ENCODE measurements around the gene KCNH1. TPM values are rescaled to one million over a fixed set of nuclear protein-coding genes. Genes with fewer than 3 reads are reported as not detected.

Gene KCNH1
- polyA plus RNA-seq, 2 of the 4 experiments (the other 2 are of a cell fraction), result 5.1 to 7.9 TPM

GRCh38 chr1:210920258-210920657 lies 213.7 kb downstream of the KCNH1 start:
- Histone ChIP-seq H3K9me3 (no peaks in the 10 kb centered on the region), H3K4me1 (peaks cover 8% of the 10 kb centered on the region; the same call in 2 of the 3 replicates), H3K4me2 (no peak overlapping the region), H3K4me3 (no peak overlapping the region), H3K27ac (no peak overlapping the region)
- no peak for DNase-seq (ENCODE audit: low read depth in 1 of 2, low spot score in 1 of 2)
- TF ChIP-seq USF2 (IDR thresholded peaks at IDR 0.05) (no peak), CEBPB (IDR thresholded peaks at IDR 0.05) (peak; percentile 76 to 85; a peak in 3 of 4 replicates)
- ChIA-PET CTCF (interaction anchor here (1.4 kb wide), 1 partner anchor 213 kb away, joined by 3 read pairs; no protein-coding TSS in a partner anchor), POLR2A (no interaction called here)
- no peak for FAIRE-seq
- no peak for ATAC-seq

DNA sequence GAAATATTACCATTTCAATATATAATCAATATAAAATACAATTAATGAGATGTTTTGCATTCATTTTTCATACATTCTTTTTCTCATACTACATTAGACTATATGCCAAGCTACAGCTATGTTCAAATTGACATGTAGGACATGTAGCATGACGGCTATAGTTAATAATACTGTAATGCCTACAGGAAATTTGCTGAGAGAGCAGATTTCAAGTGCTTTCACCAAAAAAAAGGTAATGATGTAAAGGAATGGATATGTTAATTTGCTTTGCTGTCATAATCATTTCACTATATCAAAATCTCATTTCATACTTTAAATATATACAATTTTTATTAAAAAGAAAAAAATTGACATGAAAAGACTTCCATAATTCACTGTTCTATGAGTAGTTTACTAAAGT lies 215.1 kb downstream of the KCNH1 start:
- ATAC-seq, result no peak
- POLR2A ChIA-PET, result no interaction called here

GRCh38 chr1:210917560-210918169 lies 216.3 kb downstream of the KCNH1 start:
- WGBS (ENCODE audit: missing lambda C conversion rate), result 70% methylated on average over 4 of the region's 4 CpGs
- no peak overlapping the region for H3K4me3 ChIP-seq
- H3K27ac ChIP-seq, result no peak overlapping the region
- no peak for ATAC-seq
- no peak for FAIRE-seq
- TF ChIP-seq, protein P1, sequence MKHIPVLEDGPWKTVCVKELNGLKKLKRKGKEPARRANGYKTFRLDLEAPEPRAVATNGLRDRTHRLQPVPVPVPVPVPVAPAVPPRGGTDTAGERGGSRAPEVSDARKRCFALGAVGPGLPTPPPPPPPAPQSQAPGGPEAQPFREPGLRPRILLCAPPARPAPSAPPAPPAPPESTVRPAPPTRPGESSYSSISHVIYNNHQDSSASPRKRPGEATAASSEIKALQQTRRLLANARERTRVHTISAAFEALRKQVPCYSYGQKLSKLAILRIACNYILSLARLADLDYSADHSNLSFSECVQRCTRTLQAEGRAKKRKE (CRISPR knock-in tag; IDR thresholded peaks at IDR 0.05; ENCODE audit: low read depth), result no peak
- TF ChIP-seq ZC3H11A (IDR thresholded peaks at IDR 0.05), result no peak
- TF ChIP-seq CEBPB (IDR thresholded peaks at IDR 0.05), result no peak
- TF ChIP-seq NPAS2 (CRISPR knock-in tag; IDR thresholded peaks at IDR 0.05; ENCODE audit: borderline replicate concordance), result no peak
- TF ChIP-seq CBX2 (IDR thresholded peaks at IDR 0.05; ENCODE audit: borderline replicate concordance, low read depth), result no peak
- no peak for TF ChIP-seq RCOR1 (IDR thresholded peaks at IDR 0.05; ENCODE audit: low read depth, low read length)
- no peak for TF ChIP-seq SREBF2 (IDR thresholded peaks at IDR 0.05)
- TF ChIP-seq JUNB (IDR thresholded peaks at IDR 0.05), result no peak
- TF ChIP-seq, protein P2, sequence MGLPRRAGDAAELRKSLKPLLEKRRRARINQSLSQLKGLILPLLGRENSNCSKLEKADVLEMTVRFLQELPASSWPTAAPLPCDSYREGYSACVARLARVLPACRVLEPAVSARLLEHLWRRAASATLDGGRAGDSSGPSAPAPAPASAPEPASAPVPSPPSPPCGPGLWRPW (IDR thresholded peaks at IDR 0.05), result no peak
- TF ChIP-seq ZFP36 (IDR thresholded peaks at IDR 0.05; ENCODE audit: borderline replicate concordance, partially characterized antibody), result no peak
- TF ChIP-seq HEYL (CRISPR knock-in tag; IDR thresholded peaks at IDR 0.05), result no peak
- TF ChIP-seq ZSCAN20 (CRISPR knock-in tag; IDR thresholded peaks at IDR 0.05), result no peak
- TF ChIP-seq KDM1A (IDR thresholded peaks at IDR 0.05; ENCODE audit: low read depth), result no peak
- TF ChIP-seq FOSL2 (IDR thresholded peaks at IDR 0.05), result no peak
- TF ChIP-seq FOSL2 (CRISPR knock-in tag; IDR thresholded peaks at IDR 0.05), result no peak
- no peak for TF ChIP-seq CHD2 (IDR thresholded peaks at IDR 0.05; ENCODE audit: low read length, partially characterized antibody)
- TF ChIP-seq, protein P3, sequence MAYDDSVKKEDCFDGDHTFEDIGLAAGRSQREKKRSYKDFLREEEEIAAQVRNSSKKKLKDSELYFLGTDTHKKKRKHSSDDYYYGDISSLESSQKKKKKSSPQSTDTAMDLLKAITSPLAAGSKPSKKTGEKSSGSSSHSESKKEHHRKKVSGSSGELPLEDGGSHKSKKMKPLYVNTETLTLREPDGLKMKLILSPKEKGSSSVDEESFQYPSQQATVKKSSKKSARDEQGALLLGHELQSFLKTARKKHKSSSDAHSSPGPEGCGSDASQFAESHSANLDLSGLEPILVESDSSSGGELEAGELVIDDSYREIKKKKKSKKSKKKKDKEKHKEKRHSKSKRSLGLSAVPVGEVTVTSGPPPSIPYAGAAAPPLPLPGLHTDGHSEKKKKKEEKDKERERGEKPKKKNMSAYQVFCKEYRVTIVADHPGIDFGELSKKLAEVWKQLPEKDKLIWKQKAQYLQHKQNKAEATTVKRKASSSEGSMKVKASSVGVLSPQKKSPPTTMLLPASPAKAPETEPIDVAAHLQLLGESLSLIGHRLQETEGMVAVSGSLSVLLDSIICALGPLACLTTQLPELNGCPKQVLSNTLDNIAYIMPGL (CRISPR knock-in tag; IDR thresholded peaks at IDR 0.05; ENCODE audit: borderline replicate concordance), result no peak
- no peak for TF ChIP-seq NR3C1 (IDR thresholded peaks at IDR 0.05)
- no peak for TF ChIP-seq FOSB (CRISPR knock-in tag; IDR thresholded peaks at IDR 0.05)
- H3K4me2 ChIP-seq, result no peak overlapping the region
- DNase-seq (ENCODE audit: low read depth in 1 of 2, low spot score in 1 of 2), result no peak
- CTCF ChIA-PET, result interaction anchor here (1.0 kb wide), 2 partner anchors 10 to 31 kb away, joined by 3 read pairs; no protein-coding TSS in a partner anchor
- peaks cover 3% of the 10 kb centered on the region; the same call in 2 of the 3 replicates for H3K4me1 ChIP-seq
- POLR2A ChIA-PET, result no interaction called here
- H3K9me3 ChIP-seq, result no peaks in the 10 kb centered on the region

More for the DNA sequence above, 215.1 kb downstream of the KCNH1 start:
- CTCF ChIA-PET, result interaction anchor here (1.0 kb wide), 1 partner anchor 30 kb away, joined by 3 read pairs; no protein-coding TSS in a partner anchor
- no peak overlapping the region for H3K4me3 ChIP-seq
- TF ChIP-seq POLR2A (IDR thresholded peaks at IDR 0.05; ENCODE audit: low read length) (no peak), EP300 (IDR thresholded peaks at IDR 0.05) (no peak), MAFK (IDR thresholded peaks at IDR 0.05; ENCODE audit: partially characterized antibody) (peak; percentile 81), KDM5A (IDR thresholded peaks at IDR 0.05) (no peak), RAD21 (conservative IDR thresholded peaks at IDR 0.05 in 1 of 2, IDR thresholded peaks at IDR 0.05 in 1 of 2) (no peak), JUNB (IDR thresholded peaks at IDR 0.05) (no peak), NFE2L2 (conservative IDR thresholded peaks at IDR 0.05; ENCODE audit: low read length) (no peak)
- TF ChIP-seq, protein P2 (IDR thresholded peaks at IDR 0.05), result no peak
- no peaks in the 10 kb centered on the region for H3K9me3 ChIP-seq
- no peak overlapping the region for H3K4me2 ChIP-seq
- H3K27ac ChIP-seq, result no peak overlapping the region
- H3K4me1 ChIP-seq, result peaks cover 8% of the 10 kb centered on the region; the same call in 2 of the 3 replicates
- WGBS (ENCODE audit: missing lambda C conversion rate), result 87% methylated on average over 1 of the region's 1 CpG
- FAIRE-seq, result no peak
- no peak for DNase-seq (ENCODE audit: low read depth in 1 of 2, low spot score in 1 of 2)

Data from A549 (cell line).